ENCODE data around the gene SUMO1. TPM values are rescaled to one million over a fixed set of nuclear protein-coding genes. Genes with fewer than 3 reads are reported as not detected.
A peak's percentile ranks its signal among the peaks of the same experiment; 100 is the strongest.

Gene SUMO1
- total and polyA plus RNA-seq, 7 donors: 56.2 to 191 (median 90.3) TPM

GRCh38 chr2:202270487-202270886 is 32.1 kb upstream of the SUMO1 start:
- Histone ChIP-seq H3K27me3 (no peaks in the 10 kb centered on the region), H3K36me3 (peaks cover 0 to 3% (median 2%) of the 10 kb centered on the region in 4 donors), H3K4me1 (peaks cover 0 to 33% (median 29%) of the 10 kb centered on the region in 4 donors), H3K9me3 (no peaks in the 10 kb centered on the region), H3K27ac (no peak overlapping the region), H3K4me3 (no peak overlapping the region)
- DNase-seq: no peak
- 69 to 75% methylated on average over 3 of the region's 3 CpGs for WGBS, 2 donors
- TF ChIP-seq CTCF (IDR thresholded peaks at IDR 0.05): no peak
- TF ChIP-seq EP300 (IDR thresholded peaks at IDR 0.05): no peak
- TF ChIP-seq POLR2A (IDR thresholded peaks at IDR 0.05): no peak
- TF ChIP-seq POLR2AphosphoS5 (IDR thresholded peaks at IDR 0.05): no peak
- intact Hi-C loops (cut with DNase I): no loop called here

GRCh38 chr2:202269585-202269984 is 31.2 kb upstream of the SUMO1 start:
- no peak for DNase-seq
- no peak for TF ChIP-seq POLR2A (IDR thresholded peaks at IDR 0.05)
- no peak for TF ChIP-seq EP300 (IDR thresholded peaks at IDR 0.05)
- no peak for TF ChIP-seq POLR2AphosphoS5 (IDR thresholded peaks at IDR 0.05)
- no peak for TF ChIP-seq CTCF (IDR thresholded peaks at IDR 0.05)
- Histone ChIP-seq H3K9me3 (no peaks in the 10 kb centered on the region), H3K4me3 (no peak overlapping the region), H3K4me1 (peaks cover 0 to 30% (median 29%) of the 10 kb centered on the region in 4 donors), H3K27me3 (no peaks in the 10 kb centered on the region), H3K36me3 (no peaks in the 10 kb centered on the region), H3K27ac (no peak overlapping the region)
- intact Hi-C loops (cut with DNase I): no loop called here
- 57 to 62% methylated on average over 9 of the region's 9 CpGs for WGBS, 2 donors

- intact Hi-C loops (cut with DNase I): loop anchor here (2.0 kb wide), 1 partner anchor 107 kb away; no protein-coding TSS in a partner anchor
- Histone ChIP-seq H3K9me3 (no peaks in the 10 kb centered on the region), H3K36me3 (no peaks in the 10 kb centered on the region), H3K27me3 (no peaks in the 10 kb centered on the region), H3K4me3 (peak overlapping the region in 3 of 4 donors; percentile 74 to 95 (median 86)), H3K27ac (peak overlapping the region in 1 of 4 donors; percentile 94), H3K4me1 (peaks cover 0 to 30% (median 28%) of the 10 kb centered on the region in 4 donors)
- 6 to 14% methylated on average over 9 of the region's 9 CpGs for WGBS, 2 donors
- TF ChIP-seq POLR2A (IDR thresholded peaks at IDR 0.05) (no peak), EP300 (IDR thresholded peaks at IDR 0.05) (no peak), POLR2AphosphoS5 (IDR thresholded peaks at IDR 0.05) (no peak), CTCF (IDR thresholded peaks at IDR 0.05) (no peak)
- no peak for DNase-seq
Measured at GRCh38 chr2:202267495-202267894, 29.1 kb upstream of the SUMO1 start.

- TF ChIP-seq POLR2A (IDR thresholded peaks at IDR 0.05): peak; percentile 97
- TF ChIP-seq CTCF (IDR thresholded peaks at IDR 0.05): no peak
- TF ChIP-seq POLR2AphosphoS5 (IDR thresholded peaks at IDR 0.05): peak; percentile 99 to 100 (median 100)
- peak in 2 of 4 donors; percentile 61 to 91 for TF ChIP-seq EP300 (IDR thresholded peaks at IDR 0.05)
- WGBS, 2 donors: 0% methylated on average over 54 of the region's 54 CpGs
- Histone ChIP-seq H3K4me3 (peak within 1 kb of the TSS; percentile 73 to 95 (median 80)), H3K36me3 (no peaks in the 10 kb centered on the region), H3K27ac (peak within 1 kb of the TSS; percentile 94 to 99 (median 96)), H3K27me3 (no peaks in the 10 kb centered on the region), H3K4me1 (peaks cover 0 to 30% (median 28%) of the 10 kb centered on the region in 4 donors), H3K9me3 (no peaks in the 10 kb centered on the region)
- DNase-seq: peak; percentile 97
- intact Hi-C loops (cut with DNase I): loop anchor here (1.0 to 2.0 kb wide), 3 partner anchors 26 to 229 kb away; no protein-coding TSS in a partner anchor
Measured at GRCh38 chr2:202265467-202266277, 27.3 kb upstream of the SUMO1 start, which contains the start of gene NOP58. Gene NOP58 (plus strand): TSS chr2:202265763. CDS start chr2:202265942, 179 bp downstream.
